Stimulated activated CD8-positive, alpha-beta memory T cell treated with anti-CD3 and anti-CD28 coated beads, Interleukin-15, amount 100 ng/mL, for 24 hours (primary cell): ENCODE results near the gene OR4D6.
"Not testable (repeated sequence)": the region's sequence is repeated elsewhere in the genome, so short reads cannot be mapped to it uniquely, and the experiment has no call there.

ENCODE experiments used
- DNase-seq: peaks from one replicate; pipeline ENCODE4 v3.0.0-alpha.2; 2020; ENCODE audit warnings: low read depth

Gene OR4D6

DNA sequence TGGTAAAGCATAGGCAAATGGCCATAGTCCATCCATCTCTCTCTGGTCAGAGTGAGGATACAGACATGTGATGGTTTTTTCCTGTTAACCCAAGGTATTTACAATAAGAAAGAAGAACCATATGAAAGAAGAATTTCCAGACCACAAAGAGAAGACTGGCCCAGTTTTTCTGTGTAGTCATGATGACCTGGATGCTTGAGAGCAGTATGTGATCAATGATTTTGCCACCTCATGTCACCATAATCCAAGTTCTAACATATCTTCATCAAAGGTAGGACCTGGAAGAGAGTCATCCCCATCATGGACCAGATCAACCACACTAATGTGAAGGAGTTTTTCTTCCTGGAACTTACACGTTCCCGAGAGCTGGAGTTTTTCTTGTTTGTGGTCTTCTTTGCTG lies at the start of gene OR4D6:
TSS of gene OR4D6 (plus strand) at position 301 of the 400 bp plus-strand sequence. CDS start at position 301, 0 bp downstream.
- no peak for DNase-seq

GRCh38 chr11:59413646-59414045 lies 43.1 kb upstream of the OR4D6 start:
- no peak for DNase-seq

DNA sequence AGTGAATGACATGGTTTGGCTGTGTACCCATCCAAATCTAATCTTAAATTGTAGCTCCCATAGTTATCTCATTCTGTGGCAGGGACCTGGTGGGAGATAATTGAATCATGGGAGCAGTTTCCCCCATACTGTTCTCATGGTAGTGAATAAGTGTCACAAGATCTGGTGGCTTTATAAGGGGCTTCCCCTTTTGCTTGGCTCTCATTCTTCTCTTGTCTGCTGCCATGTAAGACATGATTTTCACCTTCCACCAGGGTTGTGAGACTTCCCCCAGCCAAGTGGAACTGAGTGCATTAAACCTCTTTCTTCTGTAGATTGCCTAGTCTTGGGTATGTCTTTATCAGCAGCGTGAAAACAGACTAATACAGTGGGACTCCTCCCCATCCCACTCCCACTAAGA lies 41.6 kb upstream of the OR4D6 start:
- no peak for DNase-seq

GRCh38 chr11:59416613-59417012 lies 40.1 kb upstream of the OR4D6 start:
- no peak for DNase-seq

DNA sequence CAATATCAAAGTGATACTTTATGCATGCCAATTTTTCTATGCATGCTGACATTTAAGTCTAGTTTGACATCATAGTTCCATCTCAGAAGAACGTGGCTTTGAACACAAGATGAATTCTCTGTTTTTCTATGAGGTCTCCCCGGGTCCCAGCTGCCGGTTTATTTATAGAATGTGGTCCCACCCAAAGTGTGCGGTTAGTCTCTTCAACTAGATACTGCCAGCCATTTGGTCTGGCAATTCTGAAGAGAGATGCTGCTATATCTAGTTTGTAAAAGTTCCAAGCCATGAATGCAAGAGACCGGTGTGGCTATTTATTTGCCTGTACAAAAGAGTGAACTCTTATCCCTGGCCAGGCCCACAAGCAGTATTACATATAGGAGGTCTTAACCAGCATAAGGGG lies 39.7 kb upstream of the OR4D6 start:
- DNase-seq = no peak

- no peak for DNase-seq
Measured at GRCh38 chr11:59418156-59418555, 38.6 kb upstream of the OR4D6 start.

GRCh38 chr11:59423835-59424234 lies 32.9 kb upstream of the OR4D6 start:
- no peak for DNase-seq

DNA sequence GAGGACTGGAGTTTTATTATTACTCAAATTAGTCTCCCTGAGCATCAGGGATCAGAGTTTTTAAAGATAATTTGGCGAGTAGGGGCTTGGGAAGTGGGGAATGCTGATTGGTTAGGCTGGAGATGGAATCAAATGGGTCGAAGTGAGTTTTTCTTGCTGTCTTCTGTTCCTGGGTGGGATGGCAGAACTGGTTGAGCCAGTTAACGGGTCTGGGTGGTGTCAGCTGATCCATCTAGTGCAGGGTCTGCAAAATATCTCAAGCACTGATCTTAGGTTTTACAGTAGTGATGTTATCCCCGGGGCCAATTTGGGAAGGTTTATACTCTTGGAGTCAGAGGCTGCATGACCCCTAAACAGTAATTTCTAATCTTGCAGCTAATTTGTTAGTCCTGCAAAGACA lies 31.6 kb upstream of the OR4D6 start:
- DNase-seq = no peak

GRCh38 chr11:59426361-59427067 lies 30.2 kb upstream of the OR4D6 start, which contains the start of gene OR5A2:
Gene OR5A2, minus strand, starts transcription at chr11:59426413. Its CDS starts 3,460 bp downstream, at chr11:59422953.
- no peak for DNase-seq

DNA sequence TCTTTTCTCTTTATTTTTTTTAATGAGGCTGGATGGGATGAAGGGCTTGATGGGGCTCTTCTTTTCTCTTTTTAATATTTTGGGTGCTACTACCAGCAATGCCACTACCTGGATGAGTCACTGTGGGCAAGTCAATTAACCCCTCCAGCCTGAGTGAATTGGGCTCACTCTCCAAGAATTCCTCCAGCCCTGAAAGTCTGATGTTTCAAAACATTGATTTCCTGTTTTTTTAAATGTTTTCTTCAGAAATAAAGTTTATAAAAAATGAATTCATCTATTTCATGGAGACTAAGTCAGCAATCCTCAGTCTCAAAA lies 29.7 kb upstream of the OR4D6 start:
- DNase-seq = no peak

DNA sequence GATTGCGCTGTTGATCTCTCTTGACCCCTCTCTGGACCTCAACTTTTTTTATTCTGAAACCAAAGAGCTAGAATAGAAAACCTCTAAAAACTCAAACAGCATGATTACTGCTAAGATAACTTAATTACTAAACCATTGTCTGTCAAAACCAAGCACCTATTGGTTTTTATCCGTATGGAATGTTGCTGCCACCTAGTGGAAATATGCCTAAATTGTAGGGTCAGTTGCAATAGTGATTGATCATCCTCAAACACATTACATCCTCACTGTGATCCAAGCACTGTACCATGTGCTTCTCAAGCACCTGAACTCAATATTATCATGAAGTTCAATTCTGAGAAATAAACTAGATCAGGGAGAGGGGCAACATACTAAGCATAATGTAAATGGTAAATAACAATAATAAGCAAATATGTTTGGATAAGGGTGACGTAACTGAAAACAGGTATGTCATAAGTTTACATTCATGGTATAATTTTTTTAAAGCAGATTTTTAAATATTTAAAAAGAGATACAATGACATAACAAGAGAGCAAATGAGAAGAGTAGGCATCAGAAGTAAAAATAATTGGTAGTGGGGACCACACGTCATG lies 26.7 kb upstream of the OR4D6 start:
- no peak for DNase-seq

- DNase-seq = no peak
Measured at GRCh38 chr11:59436169-59436568, 20.6 kb upstream of the OR4D6 start, which contains the start of gene OR5A1. Gene OR5A1, plus strand, starts transcription at chr11:59436469. Its CDS starts 6,700 bp downstream, at chr11:59443169.

DNA sequence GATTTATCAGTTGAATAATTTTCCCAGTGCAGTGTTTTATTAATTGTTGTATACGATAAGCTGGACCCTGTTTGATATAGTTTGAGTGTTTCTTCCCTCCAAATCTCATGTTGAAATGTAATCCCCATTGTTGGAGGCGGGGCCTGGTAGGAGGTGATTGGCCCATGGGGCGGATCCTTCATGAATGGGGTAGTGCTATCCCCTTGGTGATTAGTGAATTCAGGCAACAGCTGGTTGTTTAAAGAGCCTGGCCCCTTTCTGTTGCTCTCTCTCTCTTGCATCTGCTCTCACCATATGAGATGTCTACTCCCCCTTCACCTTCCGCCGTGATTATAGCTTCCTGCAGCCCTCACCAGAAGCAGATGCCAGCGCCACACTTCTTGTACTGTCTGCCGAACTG lies 19.0 kb upstream of the OR4D6 start:
- no peak for DNase-seq

DNA sequence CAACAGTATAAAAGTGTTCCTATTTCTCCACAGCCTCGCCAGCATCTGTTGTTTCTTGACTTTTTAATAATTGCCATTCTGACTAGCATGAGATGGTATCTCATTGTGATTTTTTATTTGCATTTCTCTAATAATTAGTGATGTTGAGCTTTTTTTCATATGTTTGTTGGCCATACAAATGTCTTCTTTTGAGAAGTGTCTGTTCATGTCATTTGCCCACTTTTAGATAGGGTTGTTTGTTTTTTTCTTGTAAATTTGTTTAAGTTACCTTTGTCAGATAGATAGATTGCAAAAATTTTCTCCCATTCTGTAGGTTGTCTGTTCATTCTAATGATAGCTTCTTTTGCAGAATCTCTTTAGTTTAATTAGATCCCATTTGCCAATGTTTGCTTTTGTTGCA lies 11.1 kb upstream of the OR4D6 start:
- not testable (repeated sequence) for DNase-seq

GRCh38 chr11:59448484-59448883 lies 8.3 kb upstream of the OR4D6 start:
- no peak for DNase-seq

GRCh38 chr11:59459916-59460315 lies 3.2 kb downstream of the OR4D6 start:
- no peak for DNase-seq

GRCh38 chr11:59463190-59463641 lies 6.5 kb downstream of the OR4D6 start:
- no peak for DNase-seq

GRCh38 chr11:59473015-59473414 lies 16.3 kb downstream of the OR4D6 start, which contains the start of gene OR4D10:
Gene OR4D10, plus strand, starts transcription at chr11:59473315. Its CDS starts 4,115 bp downstream, at chr11:59477430.
- no peak for DNase-seq

- DNase-seq = no peak
Measured at GRCh38 chr11:59475176-59475575, 18.4 kb downstream of the OR4D6 start.

- no peak for DNase-seq
Measured at GRCh38 chr11:59479906-59480305, 23.1 kb downstream of the OR4D6 start.

DNA sequence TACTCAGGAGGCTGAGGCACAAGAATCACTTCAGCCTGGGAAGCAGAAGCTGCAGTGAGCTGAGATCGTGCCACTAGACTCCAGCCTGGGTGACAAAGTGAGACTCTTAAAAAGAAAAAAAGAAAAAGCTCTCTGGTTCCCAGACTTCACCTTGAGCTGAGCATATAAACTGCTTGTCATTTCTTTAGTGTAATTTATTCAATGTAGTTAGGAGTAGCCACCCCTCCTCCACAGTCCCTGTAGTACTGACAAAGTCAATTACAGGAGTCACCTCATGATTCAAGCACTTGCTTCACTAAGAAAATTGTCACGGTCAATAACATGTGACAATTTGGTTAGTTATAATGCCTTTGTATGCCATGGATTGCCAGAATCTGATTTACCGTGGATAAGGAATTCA lies 23.6 kb downstream of the OR4D6 start:
- no peak for DNase-seq

DNA sequence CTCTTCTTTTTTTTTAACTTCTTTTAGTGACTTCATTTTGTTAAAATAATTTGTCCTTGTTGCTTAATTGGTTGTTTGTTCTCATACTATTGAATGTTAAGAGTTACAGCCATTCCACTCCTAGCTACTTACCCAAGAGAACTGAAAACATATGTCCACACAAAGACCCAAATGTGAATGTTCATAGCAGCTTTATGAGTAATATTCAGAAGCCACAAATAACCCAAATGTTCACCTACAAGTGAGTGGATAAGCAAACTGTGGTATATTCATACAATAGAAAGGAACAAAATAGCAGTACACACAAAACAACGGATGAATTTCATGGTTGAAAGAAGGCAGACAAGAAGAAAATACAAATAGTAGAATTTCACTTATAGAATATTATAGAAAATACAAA lies 45.2 kb downstream of the OR4D6 start:
- DNase-seq = no peak

DNA sequence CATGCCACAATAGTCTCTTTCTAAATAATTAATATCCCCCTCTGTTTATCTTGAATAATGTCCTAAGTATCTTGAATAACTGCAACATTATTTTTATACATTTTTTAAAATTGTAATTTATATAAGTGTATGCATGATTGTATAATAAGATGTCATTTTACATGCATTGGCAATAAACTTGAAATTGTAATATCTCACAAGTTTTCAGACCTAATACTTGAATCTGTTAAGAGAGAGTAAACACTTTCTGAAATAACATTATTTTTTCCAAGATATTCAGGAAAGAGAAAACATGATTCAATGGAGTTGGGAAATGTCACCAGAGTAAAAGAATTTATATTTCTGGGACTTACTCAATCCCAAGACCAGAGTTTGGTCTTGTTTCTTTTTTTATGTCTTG lies 46.5 kb downstream of the OR4D6 start, which contains the start of gene OR4D11:
TSS of gene OR4D11 (plus strand) at position 301 of the 400 bp plus-strand sequence. CDS start at position 301, 0 bp downstream.
- no peak for DNase-seq
